Activated CD8-positive, alpha-beta memory T cell treated with anti-CD3 and anti-CD28 coated beads for 36 hours (primary cell): ENCODE data around the gene SIK2. TPM values are rescaled to one million over a fixed set of nuclear protein-coding genes. Genes with fewer than 3 reads are reported as not detected.
"Not testable (repeated sequence)": the region's sequence is repeated elsewhere in the genome, so short reads cannot be mapped to it uniquely, and the experiment has no call there.

ENCODE experiments used
- CTCF ChIA-PET: fragments of 350-600 bp; sonication (Branson Sonifier 250); formaldehyde crosslinking; loops from one replicate; lab custom pipeline; 2021; ENCODE audit warnings: antibody characterized with exemption; lab: Charles Lee
- POLR2A ChIA-PET: fragments of 350-600 bp; sonication (Branson Sonifier 250); formaldehyde crosslinking; loops from one replicate; lab custom pipeline; 2021; ENCODE audit warnings: antibody characterized with exemption; lab: Charles Lee
- total RNA-seq, 2 experiments: library from RNA; stranded (reverse); gene quantifications; one replicate each; pipeline ENCODE4 v1.2.3, GENCODE V29; 2021

Gene SIK2
- total RNA-seq, 2 experiments from 2014 or later = 7.0 to 7.6 TPM

- ChIA-PET POLR2A (interaction anchor here (0.6 kb wide), 1 partner anchor 78 kb away, joined by 3 read pairs; no protein-coding TSS in a partner anchor), CTCF (no interaction called here)
Observed at GRCh38 chr11:111639226-111639925, 37.1 kb downstream of the SIK2 start.

- ChIA-PET POLR2A (no interaction called here), CTCF (no interaction called here)
Observed at GRCh38 chr11:111641339-111642015, 39.2 kb downstream of the SIK2 start.

GRCh38 chr11:111642542-111642941 lies 40.3 kb downstream of the SIK2 start:
- POLR2A ChIA-PET = no interaction called here
- CTCF ChIA-PET = no interaction called here

GRCh38 chr11:111644922-111645321 lies 42.7 kb downstream of the SIK2 start:
- CTCF ChIA-PET = no interaction called here
- POLR2A ChIA-PET = no interaction called here

- ChIA-PET CTCF (no interaction called here), POLR2A (no interaction called here)
Observed at GRCh38 chr11:111645657-111646316, 43.5 kb downstream of the SIK2 start.

- POLR2A ChIA-PET, CTCF ChIA-PET: not testable (repeated sequence)
Observed at GRCh38 chr11:111651336-111651735, 49.1 kb downstream of the SIK2 start.

GRCh38 chr11:111652184-111652583 lies 49.9 kb downstream of the SIK2 start:
- ChIA-PET CTCF (no interaction called here), POLR2A (no interaction called here)

- POLR2A ChIA-PET = no interaction called here
Observed at GRCh38 chr11:111654601-111655000, 52.4 kb downstream of the SIK2 start.

GRCh38 chr11:111655924-111656323 lies 53.7 kb downstream of the SIK2 start:
- ChIA-PET CTCF (no interaction called here), POLR2A (no interaction called here)

More at GRCh38 chr11:111654601-111655000, 52.4 kb downstream of the SIK2 start:
- CTCF ChIA-PET = no interaction called here

- CTCF ChIA-PET, POLR2A ChIA-PET: not testable (repeated sequence)
Observed at GRCh38 chr11:111657905-111658304, 55.7 kb downstream of the SIK2 start.

GRCh38 chr11:111658493-111658892 lies 56.2 kb downstream of the SIK2 start:
- CTCF ChIA-PET = not testable (repeated sequence)

GRCh38 chr11:111659201-111660115 lies 57.2 kb downstream of the SIK2 start:
- CTCF ChIA-PET = interaction anchor here (0.6 kb wide), 1 partner anchor 479 kb away, joined by 3 read pairs; no protein-coding TSS in a partner anchor
- POLR2A ChIA-PET = no interaction called here

More at GRCh38 chr11:111658493-111658892, 56.2 kb downstream of the SIK2 start:
- POLR2A ChIA-PET = not testable (repeated sequence)

- CTCF ChIA-PET = interaction anchor here (0.6 kb wide), 1 partner anchor 63 kb away, joined by 3 read pairs; no protein-coding TSS in a partner anchor
- POLR2A ChIA-PET = interaction anchor here (0.6 kb wide), 1 partner anchor 19 kb away, joined by 5 read pairs; no protein-coding TSS in a partner anchor
Observed at GRCh38 chr11:111660822-111661221, 58.6 kb downstream of the SIK2 start.

GRCh38 chr11:111663820-111664219 lies 61.6 kb downstream of the SIK2 start:
- POLR2A ChIA-PET = no interaction called here
- CTCF ChIA-PET = interaction anchor here (0.6 kb wide), 1 partner anchor 54 kb away, joined by 3 read pairs; no protein-coding TSS in a partner anchor

GRCh38 chr11:111665777-111666176 lies 63.5 kb downstream of the SIK2 start:
- ChIA-PET POLR2A (no interaction called here), CTCF (no interaction called here)

- ChIA-PET CTCF (no interaction called here), POLR2A (no interaction called here)
Observed at GRCh38 chr11:111668980-111669379, 66.7 kb downstream of the SIK2 start.

GRCh38 chr11:111671383-111671782 lies 69.1 kb downstream of the SIK2 start:
- ChIA-PET CTCF (no interaction called here), POLR2A (no interaction called here)

- CTCF ChIA-PET = no interaction called here
- POLR2A ChIA-PET = no interaction called here
Observed at GRCh38 chr11:111672949-111673348, 70.7 kb downstream of the SIK2 start.

GRCh38 chr11:111674941-111675340 lies 72.7 kb downstream of the SIK2 start:
- CTCF ChIA-PET = no interaction called here
- POLR2A ChIA-PET = no interaction called here
